Endothelial cell of umbilical vein (primary cell): ENCODE results near the gene LILRA5. TPM values are rescaled to one million over a fixed set of nuclear protein-coding genes. Genes with fewer than 3 reads are reported as not detected.
"Not testable (repeated sequence)": the region's sequence is repeated elsewhere in the genome, so short reads cannot be mapped to it uniquely, and the experiment has no call there.

Experiments used
- BruUV-seq: library from RNA; stranded (reverse); fragments of 400-500 nt; replicated peaks from 2 replicates; lab custom pipeline; 2021; lab: Mats Ljungman, UMichigan
- CTCF ChIA-PET: fragments of 300-600, 350-600 bp; sonication (Branson Sonifier 250); formaldehyde crosslinking; loops from one replicate; lab custom pipeline; 2021; ENCODE audit warnings: antibody characterized with exemption, inconsistent platforms; lab: Charles Lee
- POLR2A ChIA-PET: fragments of 300-600, 350-600 bp; sonication (Branson Sonifier 250); formaldehyde crosslinking; loops from one replicate; lab custom pipeline; 2021; ENCODE audit warnings: antibody characterized with exemption, inconsistent platforms; lab: Charles Lee
- DNase-seq: peaks from one replicate; pipeline ENCODE4 v3.0.0-alpha.2; 2011; ENCODE audit warnings: low read depth, low spot score
- FAIRE-seq: peaks from 2 replicates; lab custom pipeline; 2011; peaks lifted over from hg19 to GRCh38; lab: Jason Lieb, UNC
- H2AFZ ChIP-seq: 2 replicates; pipeline ENCODE4 v1.6.0; 2012; ENCODE audit warnings: low read depth, low read length, control low read depth, inconsistent platforms
- H3K27ac ChIP-seq: 2 replicates; pipeline ENCODE4 v1.5.1; 2011; ENCODE audit warnings: low read depth, mild to moderate bottlenecking, control low read depth, low read length, moderate library complexity; ENCODE audit not compliant: insufficient read depth
- H3K27me3 ChIP-seq, 2 experiments: 2 replicates each; pipeline versions ENCODE4 v1.6.0 to v1.6.1; 2011; ENCODE audit warnings: low read length in 2 of 2, mixed read lengths in 1 of 2; ENCODE audit not compliant: control insufficient read depth in 2 of 2, insufficient read depth in 2 of 2
- H3K36me3 ChIP-seq, 2 experiments: 2 replicates in 1 of 2; 3 replicates in 1 of 2; pipeline ENCODE4 v1.5.1; 2011; ENCODE audit warnings: low read length in 2 of 2, mild to moderate bottlenecking in 1 of 2, moderate library complexity in 1 of 2; ENCODE audit not compliant: control insufficient read depth in 2 of 2, insufficient read depth in 2 of 2; ENCODE audit errors: extremely low read depth in 1 of 2
- H3K4me1 ChIP-seq: 3 replicates; pipeline ENCODE4 v1.5.1; 2011; ENCODE audit warnings: mild to moderate bottlenecking, low read length; ENCODE audit not compliant: control insufficient read depth, insufficient read depth; ENCODE audit errors: extremely low read depth
- H3K4me2 ChIP-seq: 2 replicates; pipeline ENCODE4 v1.6.1; 2011; ENCODE audit warnings: low read length, control low read depth, mixed read lengths; ENCODE audit not compliant: insufficient read depth
- H3K4me3 ChIP-seq, 3 experiments: fragments of 200-600 bp in 1 of 3; sonication (generic), shearing (Covaris generic) in 1 of 3; replicated peaks in 1 of 3; 2 replicates each; pipeline ENCODE4 v1.5.1; 2011 to 2016; ENCODE audit warnings: control low read depth in 3 of 3, low read length in 3 of 3, mild to moderate bottlenecking in 2 of 3, inconsistent platforms in 1 of 3, low read depth in 1 of 3, moderate library complexity in 1 of 3; ENCODE audit not compliant: insufficient read depth in 1 of 3
- H3K79me2 ChIP-seq: 2 replicates; pipeline ENCODE4 v1.6.0; 2012; ENCODE audit warnings: low read length, inconsistent platforms; ENCODE audit not compliant: control insufficient read depth, insufficient read depth
- H3K9ac ChIP-seq: replicated peaks from 2 replicates; pipeline ENCODE3; 2011; ENCODE audit warnings: low read length, control low read depth; ENCODE audit not compliant: insufficient read depth; ENCODE audit errors: extremely low read depth
- H3K9me1 ChIP-seq: replicated peaks from 3 replicates; pipeline ENCODE4 v1.6.0; 2011; ENCODE audit warnings: mild to moderate bottlenecking, low read length; ENCODE audit not compliant: control insufficient read depth, insufficient read depth; ENCODE audit errors: extremely low read depth
- H3K9me3 ChIP-seq: replicated peaks from 2 replicates; pipeline ENCODE4 v1.5.1; 2012; ENCODE audit warnings: low read length, inconsistent platforms; ENCODE audit not compliant: control insufficient read depth, insufficient read depth
- H4K20me1 ChIP-seq: replicated peaks from 2 replicates; pipeline ENCODE3; 2011; ENCODE audit warnings: mild to moderate bottlenecking, low read length; ENCODE audit not compliant: control insufficient read depth, insufficient read depth; ENCODE audit errors: extremely low read depth
- EZH2 ChIP-seq: IDR thresholded peaks from 2 replicates; pipeline ENCODE4 v1.6.1; 2012; ENCODE audit warnings: borderline replicate concordance, low read depth, mild to moderate bottlenecking, moderate library complexity, low read length, inconsistent platforms; ENCODE audit not compliant: severe bottlenecking
- JUN ChIP-seq: IDR thresholded peaks from 2 replicates; pipeline ENCODE4 v1.6.1; 2011; ENCODE audit warnings: borderline replicate concordance, low read depth; ENCODE audit not compliant: insufficient read length, insufficient read depth
- POLR2AphosphoS5 ChIP-seq: IDR thresholded peaks from 2 replicates; pipeline ENCODE4 v1.6.1; 2012; ENCODE audit warnings: low read depth, mild to moderate bottlenecking, control low read depth, low read length, moderate library complexity; ENCODE audit not compliant: insufficient read depth
- dilution Hi-C: fragments of 300-500 bp; cut with MboI; formaldehyde crosslinking; loops from one replicate; pipeline ENCODE4 v1.15.0; 2019; ENCODE audit warnings: low sequenced_read_pairs; ENCODE audit not compliant: extremely low pct_ligation_motif_present
- intact Hi-C: fragments of 100-400 bp; cut with micrococcal nuclease; formaldehyde crosslinking; loops from one replicate; pipeline ENCODE4 v1.10.0; 2022
- polyA plus RNA-seq, 4 experiments: library from polyadenylated mRNA; depleted of rRNA in 3 of 4; stranded (reverse) in 3 of 4; unstranded in 1 of 4; fragments of >200 nt; gene quantifications; 2 replicates each; pipeline versions ENCODE4 v1.2.1 to v1.2.3, GENCODE V29; 2011 to 2012; ENCODE audit warnings: missing spikeins in 1 of 4
- total RNA-seq: library from RNA; stranded (reverse); gene quantifications from 2 replicates; pipeline ENCODE4 v1.2.3, GENCODE V29; 2021
- TF ChIP-seq, protein P1 (sequence below), 2 donors: IDR thresholded peaks; 1 replicate in 1 of 2; 2 replicates in 1 of 2; pipeline ENCODE4 v1.5.1; 2011; ENCODE audit warnings: low read length in 2 of 2, mild to moderate bottlenecking in 2 of 2, moderate library complexity in 2 of 2, control low read depth in 1 of 2, inconsistent platforms in 1 of 2, low read depth in 1 of 2; ENCODE audit not compliant: insufficient read depth in 1 of 2; ENCODE audit errors: extremely low read depth in 1 of 2

LILRA5 gene
- total and polyA plus RNA-seq, 2 donors (not counting 3 experiments of a cell fraction or from before 2014, with no cell fraction given): not detected

DNA sequence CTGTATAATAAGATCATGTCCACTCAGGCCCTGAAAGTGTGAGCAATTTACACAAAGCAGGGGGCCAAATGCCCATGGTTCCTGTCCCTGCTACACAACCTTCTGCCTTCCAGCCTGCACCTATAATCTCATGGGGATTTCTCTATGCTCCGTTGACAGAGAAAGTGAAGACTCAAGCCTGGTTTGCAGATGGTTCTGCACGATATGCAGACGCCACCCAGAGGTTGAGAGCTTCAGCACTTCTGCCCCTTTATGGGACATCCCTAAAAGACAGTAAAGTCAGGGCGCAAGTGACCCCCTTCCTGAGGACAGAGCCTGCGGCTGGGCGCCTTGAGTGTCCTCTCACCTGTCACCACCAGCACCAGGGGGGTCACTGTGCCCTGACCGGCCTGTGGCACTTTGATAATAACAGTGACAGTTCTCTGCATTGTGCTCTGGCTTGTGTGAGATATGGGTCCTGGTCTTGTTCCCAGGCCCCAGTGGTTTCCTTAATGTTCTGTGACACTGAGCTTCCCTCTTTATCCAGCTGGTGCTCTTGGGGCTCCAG lies 15.1 kb downstream of the LILRA5 start:
- H3K4me3 ChIP-seq: no peak overlapping the region
- H4K20me1 ChIP-seq: no peaks in the 10 kb centered on the region
- no peaks in the 10 kb centered on the region for H3K36me3 ChIP-seq
- H3K27ac ChIP-seq: no peak overlapping the region
- H3K27me3 ChIP-seq: no peaks in the 10 kb centered on the region
- no peaks in the 10 kb centered on the region for H3K9me1 ChIP-seq
- H3K4me1 ChIP-seq: no peaks in the 10 kb centered on the region
- H3K9me3 ChIP-seq: no peaks in the 10 kb centered on the region
- dilution Hi-C loops: no loop called here
- H3K4me2 ChIP-seq: no peak overlapping the region
- POLR2A ChIA-PET: no interaction called here
- intact Hi-C loops: loop anchor here (5.0 kb wide), 1 partner anchor 334 kb away; the partner anchor contains the start of gene LILRB1
- H3K9ac ChIP-seq: no peak overlapping the region
- H2AFZ ChIP-seq: no peak overlapping the region
- no peak for FAIRE-seq
- CTCF ChIA-PET: interaction anchor here (1.3 to 1.8 kb wide), 2 partner anchors 10 to 32 kb away, joined by 4 to 5 read pairs; no protein-coding TSS in a partner anchor
- TF ChIP-seq JUN: no peak
- no peak for TF ChIP-seq EZH2
- no TSS peak for BruUV-seq
- H3K79me2 ChIP-seq: no peaks in the 10 kb centered on the region
- no peak for DNase-seq

DNA sequence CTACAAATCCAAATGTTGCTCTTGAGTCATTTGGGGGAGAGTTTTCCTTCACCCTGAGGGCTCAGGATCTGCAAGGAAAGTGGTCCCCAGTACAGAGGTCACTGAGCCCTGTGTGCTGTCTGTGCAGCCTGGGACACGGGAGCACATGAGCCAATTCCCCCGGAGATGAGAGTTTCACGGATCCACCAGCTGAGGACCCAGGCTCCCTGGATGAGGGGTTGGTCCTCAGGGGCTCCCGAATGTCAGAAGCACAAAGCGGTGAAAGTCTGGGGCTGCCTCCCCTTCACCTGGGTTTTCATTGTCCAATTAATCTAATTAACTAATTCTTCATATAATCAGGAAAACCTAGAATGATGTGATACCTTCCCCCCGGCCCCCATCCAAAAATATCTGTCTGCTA lies 18.4 kb downstream of the LILRA5 start:
- CTCF ChIA-PET: no interaction called here
- POLR2A ChIA-PET: no interaction called here
- no peak overlapping the region for H3K4me2 ChIP-seq
- H3K9me1 ChIP-seq: no peaks in the 10 kb centered on the region
- TF ChIP-seq, protein P1, sequence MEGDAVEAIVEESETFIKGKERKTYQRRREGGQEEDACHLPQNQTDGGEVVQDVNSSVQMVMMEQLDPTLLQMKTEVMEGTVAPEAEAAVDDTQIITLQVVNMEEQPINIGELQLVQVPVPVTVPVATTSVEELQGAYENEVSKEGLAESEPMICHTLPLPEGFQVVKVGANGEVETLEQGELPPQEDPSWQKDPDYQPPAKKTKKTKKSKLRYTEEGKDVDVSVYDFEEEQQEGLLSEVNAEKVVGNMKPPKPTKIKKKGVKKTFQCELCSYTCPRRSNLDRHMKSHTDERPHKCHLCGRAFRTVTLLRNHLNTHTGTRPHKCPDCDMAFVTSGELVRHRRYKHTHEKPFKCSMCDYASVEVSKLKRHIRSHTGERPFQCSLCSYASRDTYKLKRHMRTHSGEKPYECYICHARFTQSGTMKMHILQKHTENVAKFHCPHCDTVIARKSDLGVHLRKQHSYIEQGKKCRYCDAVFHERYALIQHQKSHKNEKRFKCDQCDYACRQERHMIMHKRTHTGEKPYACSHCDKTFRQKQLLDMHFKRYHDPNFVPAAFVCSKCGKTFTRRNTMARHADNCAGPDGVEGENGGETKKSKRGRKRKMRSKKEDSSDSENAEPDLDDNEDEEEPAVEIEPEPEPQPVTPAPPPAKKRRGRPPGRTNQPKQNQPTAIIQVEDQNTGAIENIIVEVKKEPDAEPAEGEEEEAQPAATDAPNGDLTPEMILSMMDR (IDR thresholded peaks at IDR 0.05; ENCODE audit: extremely low read depth in 1 of 2, insufficient read depth in 1 of 2, low read depth in 1 of 2, low read length in 2 of 2): no peak
- no peak for TF ChIP-seq EZH2
- TF ChIP-seq POLR2AphosphoS5: no peak
- H3K9me3 ChIP-seq: no peaks in the 10 kb centered on the region
- no TSS peak for BruUV-seq
- H3K9ac ChIP-seq: no peak overlapping the region
- no peaks in the 10 kb centered on the region for H3K4me1 ChIP-seq
- H3K4me3 ChIP-seq: no peak overlapping the region
- H4K20me1 ChIP-seq: no peaks in the 10 kb centered on the region
- H3K36me3 ChIP-seq: no peaks in the 10 kb centered on the region
- H2AFZ ChIP-seq: no peak overlapping the region
- no peaks in the 10 kb centered on the region for H3K79me2 ChIP-seq
- FAIRE-seq: no peak
- no peaks in the 10 kb centered on the region for H3K27me3 ChIP-seq
- no peak for DNase-seq
- dilution Hi-C loops: no loop called here
- intact Hi-C loops: no loop called here
- H3K27ac ChIP-seq: no peak overlapping the region

DNA sequence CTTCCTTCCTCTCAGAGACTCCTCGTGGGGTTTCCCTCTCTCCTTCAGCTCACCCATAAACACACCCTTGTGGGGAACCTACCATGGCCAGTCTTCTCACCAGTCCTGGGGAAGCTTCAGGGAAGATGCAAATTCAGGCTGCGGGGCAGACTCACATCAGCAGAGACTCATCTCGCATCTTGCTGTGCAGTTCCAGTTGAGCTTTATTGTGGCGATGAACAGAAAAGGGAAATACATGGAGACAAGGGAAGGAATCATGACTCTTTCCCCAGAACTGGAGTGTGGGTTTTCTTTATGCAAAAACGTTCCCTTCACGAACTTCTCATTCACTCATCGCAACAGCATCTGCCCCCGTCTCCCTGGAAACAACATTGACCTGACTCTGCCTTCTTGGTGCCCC lies 23.8 kb downstream of the LILRA5 start:
- CTCF ChIA-PET, DNase-seq, BruUV-seq, H3K4me2 ChIP-seq, H4K20me1 ChIP-seq, H3K27ac ChIP-seq, H3K4me3 ChIP-seq, POLR2A ChIA-PET, intact Hi-C loops, H3K36me3 ChIP-seq, H3K79me2 ChIP-seq, H3K9ac ChIP-seq, H3K4me1 ChIP-seq, H3K27me3 ChIP-seq, H2AFZ ChIP-seq, H3K9me3 ChIP-seq, H3K9me1 ChIP-seq, FAIRE-seq, dilution Hi-C loops: not testable (repeated sequence)
